ENCODE data around the gene DLX6.
"Not testable (repeated sequence)": the region's sequence is repeated elsewhere in the genome, so short reads cannot be mapped to it uniquely, and the experiment has no call there.

DLX6 gene

GRCh38 chr7:97024209-97025129 is 19.1 kb downstream of the DLX6 start, which contains the start of gene DLX5:
DLX5 (minus strand) TSS chr7:97024831; CDS start chr7:97024623, 208 bp downstream.
- DNase-seq = no peak

- DNase-seq = no peak
Measured at GRCh38 chr7:97025130-97025499, 19.8 kb downstream of the DLX6 start.

- no peak for DNase-seq
Measured at GRCh38 chr7:97025983-97026714, 20.8 kb downstream of the DLX6 start.

GRCh38 chr7:97026715-97027426 is 21.5 kb downstream of the DLX6 start:
- no peak for DNase-seq

GRCh38 chr7:97027427-97028234 is 22.3 kb downstream of the DLX6 start:
- DNase-seq = no peak

GRCh38 chr7:97034213-97034852 is 29.0 kb downstream of the DLX6 start:
- not testable (repeated sequence) for DNase-seq

- DNase-seq = no peak
Measured at GRCh38 chr7:97039374-97040065, 34.2 kb downstream of the DLX6 start.

- no peak for DNase-seq
Measured at GRCh38 chr7:97043281-97043680, 37.9 kb downstream of the DLX6 start.

Data from NCI-H187 treated with DMSO at 0.1 percent for 48 hours (cell line).